HuH-7 (cell line): ENCODE data around the gene TREML2.

ENCODE experiments used
- DNase-seq: peaks from one replicate; pipeline ENCODE4 v3.0.0; 2011; ENCODE audit warnings: low spot score

TREML2 gene

DNA sequence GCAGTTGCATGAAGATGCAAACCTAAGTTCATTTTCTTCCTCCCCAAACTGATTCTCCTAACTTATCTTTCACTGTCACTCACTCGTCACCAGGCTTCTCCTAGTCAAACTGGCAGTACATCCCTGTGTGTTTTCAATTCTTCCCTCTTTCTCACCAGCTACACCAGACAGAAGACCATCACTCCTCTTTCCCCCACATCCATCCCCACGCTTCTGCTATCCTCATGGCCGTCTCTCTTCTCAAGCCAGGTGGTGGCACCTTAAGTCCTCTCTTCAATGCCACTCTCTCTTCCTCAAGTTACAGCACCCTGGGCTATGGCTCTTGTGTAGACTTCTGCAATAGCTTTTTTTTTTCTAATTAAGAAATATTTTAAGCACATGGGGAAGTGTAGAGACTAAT, 23.7 kb downstream of the TREML2 start:
- DNase-seq, result no peak

DNA sequence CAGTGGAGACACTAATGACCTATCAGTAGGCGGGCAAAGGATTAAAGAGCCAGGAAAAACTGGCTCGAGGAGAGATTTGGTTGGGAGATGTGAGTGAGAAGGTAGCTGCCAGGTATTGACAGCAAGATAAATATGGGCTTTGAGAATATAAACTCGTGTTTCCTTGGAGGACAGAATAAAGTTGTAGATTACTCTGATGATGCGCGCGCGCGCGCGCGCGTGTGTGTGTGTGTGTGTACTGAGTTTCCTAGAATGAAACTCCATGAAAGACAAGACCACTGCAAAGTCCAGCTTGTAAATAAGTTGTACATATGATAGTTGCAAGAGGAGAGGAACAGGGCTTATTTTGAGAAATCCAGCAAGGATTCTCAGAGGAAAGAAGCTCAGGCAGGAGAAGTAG, 24.8 kb downstream of the TREML2 start:
- no peak for DNase-seq

DNA sequence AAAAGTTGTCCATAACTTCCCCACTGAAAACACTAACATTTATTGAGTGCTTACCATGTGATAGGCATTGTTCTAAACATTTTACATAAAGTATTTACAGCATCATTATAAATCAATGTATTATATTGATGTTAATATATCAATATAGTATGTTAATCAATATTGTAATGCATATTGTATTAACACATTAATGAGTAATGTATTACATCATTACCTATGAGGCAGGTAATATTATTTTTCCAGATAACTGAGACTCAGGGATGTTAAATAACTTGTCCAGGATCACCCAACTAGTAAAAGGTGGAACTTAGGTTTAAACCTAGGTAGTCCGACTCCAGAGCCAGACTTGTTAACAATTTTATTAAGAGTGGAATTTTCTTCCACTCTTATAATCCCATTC, 25.9 kb downstream of the TREML2 start:
- DNase-seq, result no peak

DNA sequence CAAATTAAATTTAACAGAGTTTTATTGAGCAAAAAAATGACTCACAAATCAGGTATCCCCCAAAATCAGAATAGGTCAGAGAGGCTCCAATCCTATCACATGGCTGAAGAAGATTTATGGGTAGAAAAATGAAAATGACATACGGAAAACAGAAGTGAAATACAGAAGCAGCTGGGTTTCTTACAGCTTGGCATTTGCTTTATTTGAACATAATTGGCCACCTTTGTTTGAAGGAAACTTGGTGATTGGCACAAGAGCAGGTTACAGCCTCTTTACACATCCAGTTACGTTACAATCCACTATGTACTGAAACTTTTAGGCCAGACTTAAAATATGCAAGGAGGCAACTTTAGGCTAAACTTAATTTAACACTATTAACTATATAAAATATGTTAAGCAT, 26.3 kb downstream of the TREML2 start:
- no peak for DNase-seq

DNA sequence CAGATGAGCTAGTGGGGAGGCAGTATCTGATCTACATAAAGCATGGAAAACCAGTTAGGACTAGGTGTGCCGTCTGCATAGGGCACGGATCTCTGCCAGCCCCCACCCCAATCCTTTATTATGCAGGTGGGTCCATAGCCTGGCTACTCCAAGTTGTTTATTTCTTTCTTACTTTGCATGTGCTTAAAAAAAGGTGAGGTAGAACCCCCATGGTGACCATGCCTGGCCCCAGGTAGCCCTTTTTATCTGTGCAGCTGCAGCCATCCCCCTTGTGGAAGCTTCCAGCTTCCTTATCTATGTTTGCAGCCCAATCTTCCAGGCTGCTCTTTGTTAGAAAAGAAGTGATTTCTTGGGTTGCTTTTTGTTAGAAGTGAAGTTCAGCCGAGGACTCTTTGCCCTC, 29.0 kb downstream of the TREML2 start:
- no peak for DNase-seq

DNA sequence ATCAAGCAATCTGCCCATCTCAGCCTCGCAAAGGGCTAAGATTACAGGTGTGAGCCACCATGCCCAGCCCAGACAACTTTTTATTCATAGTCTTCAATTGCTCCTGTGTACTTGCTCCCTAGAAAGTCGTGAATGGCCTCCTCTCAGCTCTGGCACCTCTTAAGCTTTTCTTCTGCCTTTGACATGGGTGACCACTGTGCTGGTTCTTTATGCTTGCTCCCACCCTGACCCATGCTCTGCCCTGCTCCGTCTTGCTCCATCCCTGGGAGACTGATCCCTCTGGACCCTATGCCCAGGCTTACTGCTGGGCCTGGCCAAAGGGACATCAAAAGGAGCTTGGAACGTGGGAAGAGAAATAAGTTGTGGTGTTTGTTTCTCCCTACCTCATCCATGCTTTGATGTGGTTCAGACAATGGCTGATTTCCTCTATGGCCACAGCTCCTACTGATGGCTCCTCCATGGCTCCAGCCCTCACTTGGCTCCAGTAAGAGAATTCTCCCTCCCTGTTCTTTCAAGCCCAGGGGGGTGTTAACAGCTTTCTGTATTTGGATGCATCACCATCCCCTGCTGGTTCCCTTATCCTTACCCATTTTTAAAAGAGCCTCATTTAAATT, 30.3 kb downstream of the TREML2 start:
- no peak for DNase-seq

DNA sequence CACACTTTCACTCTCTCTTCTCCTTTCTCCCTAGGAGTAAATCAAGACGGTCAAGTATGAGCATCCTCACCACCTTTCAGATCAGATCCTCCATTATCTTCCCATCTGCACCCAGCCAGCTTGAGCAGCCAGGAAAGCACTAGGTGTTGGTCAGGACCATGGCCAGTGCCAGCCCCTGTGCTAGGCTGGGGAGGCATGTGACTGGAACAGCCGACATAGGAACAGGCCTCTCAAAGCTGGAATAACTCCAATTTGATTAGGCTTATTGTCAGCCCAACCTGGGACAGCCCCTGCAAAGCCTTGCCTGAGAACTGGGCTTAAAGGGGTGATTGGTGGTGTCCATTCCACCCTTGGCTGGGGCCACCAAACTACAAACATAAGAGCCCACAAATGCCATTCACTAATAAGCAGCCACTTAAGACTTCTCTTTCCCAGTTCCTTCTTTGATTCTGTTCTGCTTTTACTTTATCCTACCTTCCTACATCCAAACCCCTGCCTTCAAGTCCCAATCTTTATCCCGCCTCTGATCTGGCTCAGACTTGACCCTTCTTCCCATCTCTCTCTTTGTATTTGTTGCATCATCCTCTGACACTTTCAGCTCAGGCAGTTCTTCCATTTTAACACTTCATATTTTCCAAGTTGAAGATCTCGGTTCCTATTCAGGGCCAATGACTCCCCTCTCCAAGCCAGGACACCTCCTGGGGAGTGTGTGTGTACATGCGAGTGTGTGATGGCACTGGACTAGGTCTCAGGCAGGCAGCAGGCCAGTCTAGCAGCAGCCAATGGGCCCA, 33.6 kb downstream of the TREML2 start:
- DNase-seq, result peak; percentile 28

DNA sequence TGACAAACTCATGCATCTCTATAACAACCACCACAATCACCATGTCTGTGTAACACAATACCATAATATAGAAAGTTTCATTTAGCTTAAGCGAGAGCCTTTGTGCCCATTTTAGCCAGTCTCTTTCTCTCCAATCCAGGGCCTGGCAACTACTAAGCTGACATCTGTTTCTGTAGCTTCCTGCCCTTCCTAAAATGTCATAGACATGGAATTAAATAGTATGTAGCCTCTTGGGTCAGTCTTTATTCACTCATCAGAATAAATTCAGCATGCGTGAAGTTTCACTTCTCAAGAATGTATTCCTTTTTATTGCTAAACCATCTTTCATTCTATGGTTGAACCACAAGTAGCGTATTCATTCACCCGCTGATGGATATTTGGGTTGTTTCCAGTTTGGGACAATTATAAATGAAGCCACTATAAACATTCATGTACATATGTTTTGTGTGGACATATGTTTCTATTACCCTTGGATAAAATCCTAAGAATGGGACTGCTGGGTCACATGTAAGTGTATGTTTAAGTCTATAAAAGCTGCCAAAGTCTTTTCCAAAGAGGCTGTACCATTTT, 36.3 kb downstream of the TREML2 start:
- DNase-seq, result no peak

DNA sequence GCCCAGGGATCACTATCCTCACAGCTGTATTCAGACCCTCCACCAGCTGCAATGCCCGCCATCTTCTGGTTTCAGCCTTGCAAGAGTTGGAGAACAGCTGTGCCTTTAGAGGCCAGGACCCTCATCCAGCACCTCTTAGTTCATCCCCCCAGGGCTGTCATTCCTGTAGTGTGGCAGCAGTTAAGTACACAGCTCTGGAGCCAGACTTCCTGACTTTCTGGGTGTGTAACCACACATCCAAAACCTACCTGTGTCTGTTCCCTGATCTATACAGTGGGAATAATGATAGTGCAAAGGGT, 37.6 kb downstream of the TREML2 start:
- DNase-seq, result no peak

DNA sequence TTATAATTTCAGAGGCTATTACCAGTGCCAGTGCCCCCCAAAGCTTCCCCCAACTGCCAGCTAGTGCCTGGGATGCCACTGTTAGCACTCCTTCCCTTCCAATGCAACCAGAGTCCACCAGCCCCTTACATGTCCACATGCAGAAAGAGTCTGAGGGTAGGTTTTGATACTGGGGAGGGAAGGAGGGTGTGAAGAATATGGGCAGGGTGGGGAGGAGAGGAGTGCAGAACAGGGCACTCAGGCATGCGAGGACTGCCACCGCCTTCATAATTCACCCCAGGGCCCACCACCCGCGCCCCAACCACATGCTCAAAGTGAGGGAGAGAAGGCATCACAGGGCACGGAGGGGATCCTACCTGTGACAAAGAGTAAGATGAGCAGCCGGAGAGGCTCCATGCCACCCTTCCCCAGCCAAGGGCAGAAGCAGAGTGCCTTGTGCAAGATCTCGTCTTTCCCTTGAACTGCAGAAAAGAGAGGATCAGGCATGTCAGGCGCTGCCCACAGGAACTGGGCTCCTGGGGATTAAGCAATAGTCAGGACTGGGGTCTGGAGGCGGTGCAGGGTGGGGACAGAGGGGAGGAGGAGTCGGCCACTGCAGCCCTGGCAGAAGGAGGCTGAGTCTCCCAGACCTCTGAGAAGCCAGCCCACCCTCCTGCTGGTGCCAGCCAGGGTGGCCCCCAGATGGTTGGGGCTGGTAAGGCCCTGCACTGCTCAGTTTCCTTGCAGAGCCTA, 38.1 kb downstream of the TREML2 start, which contains the start of gene TREM2:
TSS of gene TREM2 (minus strand) at position 430 of the 732 bp plus-strand sequence. CDS start at position 396, 34 bp downstream.
- DNase-seq, result no peak

DNA sequence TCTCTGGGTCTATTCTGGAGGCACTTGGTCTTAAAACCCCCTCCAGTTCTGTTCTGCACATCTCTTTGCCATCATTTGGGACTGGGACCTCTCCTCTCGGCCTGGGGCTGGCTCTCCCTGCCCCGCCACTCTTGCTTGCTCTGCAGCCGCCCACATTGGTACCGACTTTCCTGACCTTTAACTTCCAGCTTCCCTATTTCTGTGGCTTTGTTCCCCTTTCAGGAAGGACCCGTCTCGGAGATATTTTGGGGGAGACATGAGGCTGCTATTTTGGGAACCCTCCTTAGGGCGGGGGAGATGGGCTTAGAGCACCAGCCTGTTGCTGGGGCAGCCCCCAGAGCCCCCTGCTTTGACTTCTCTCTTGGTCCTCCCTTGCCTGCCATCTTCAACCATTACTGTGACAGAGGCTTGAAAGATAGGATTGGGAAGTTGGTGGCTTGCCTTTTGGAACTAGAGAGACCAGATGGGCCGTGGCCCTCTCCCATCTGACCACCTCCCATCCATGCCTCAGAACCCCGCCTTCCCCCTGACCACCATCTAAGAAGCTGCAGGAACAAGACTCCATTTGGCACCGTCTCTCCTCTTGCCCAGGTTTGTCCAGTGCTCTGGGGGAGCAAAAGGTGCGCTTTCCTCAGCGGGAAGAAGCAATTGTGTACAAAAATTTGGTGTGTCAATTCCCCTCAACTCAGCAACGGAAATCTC, 38.9 kb downstream of the TREML2 start:
- DNase-seq, result no peak

DNA sequence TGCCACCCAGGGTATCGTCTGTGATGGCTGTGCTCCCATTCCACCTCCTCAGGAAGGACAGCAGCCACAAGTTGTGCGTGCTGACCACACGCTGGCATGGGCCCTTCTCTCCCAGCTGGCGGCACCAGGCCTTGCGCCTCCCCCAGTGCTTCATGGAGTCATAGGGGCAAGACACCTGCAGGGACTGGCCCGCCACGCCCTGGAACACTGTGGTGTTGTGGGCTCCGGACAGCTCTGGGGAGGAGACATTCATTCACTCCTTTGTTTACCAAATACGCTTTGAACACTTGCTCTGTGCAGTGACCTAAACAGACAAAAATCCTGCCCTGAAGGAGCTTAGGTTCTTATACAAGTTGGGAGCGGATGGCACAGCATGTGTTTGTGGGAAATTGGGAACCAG, 39.6 kb downstream of the TREML2 start:
- DNase-seq, result no peak

DNA sequence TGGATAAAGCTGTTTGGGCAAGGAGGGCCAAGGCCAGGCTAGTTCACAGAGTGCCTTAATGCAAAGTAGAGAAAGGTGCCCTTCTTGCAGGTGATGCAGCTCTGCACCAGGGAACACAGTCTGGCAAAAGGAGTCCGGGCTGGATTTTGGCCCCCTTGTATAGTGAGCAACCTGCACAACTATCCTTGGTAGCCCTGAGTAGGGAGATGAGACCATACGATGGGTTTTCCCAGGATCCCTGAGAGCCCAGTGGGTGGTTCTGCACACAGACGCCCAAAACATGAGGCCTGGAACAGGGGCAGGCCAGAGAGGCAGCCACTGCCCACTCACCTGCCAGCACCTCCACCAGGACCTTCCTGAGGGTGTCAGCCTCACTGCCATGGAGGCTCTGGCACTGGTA, 40.0 kb downstream of the TREML2 start:
- DNase-seq, result no peak

DNA sequence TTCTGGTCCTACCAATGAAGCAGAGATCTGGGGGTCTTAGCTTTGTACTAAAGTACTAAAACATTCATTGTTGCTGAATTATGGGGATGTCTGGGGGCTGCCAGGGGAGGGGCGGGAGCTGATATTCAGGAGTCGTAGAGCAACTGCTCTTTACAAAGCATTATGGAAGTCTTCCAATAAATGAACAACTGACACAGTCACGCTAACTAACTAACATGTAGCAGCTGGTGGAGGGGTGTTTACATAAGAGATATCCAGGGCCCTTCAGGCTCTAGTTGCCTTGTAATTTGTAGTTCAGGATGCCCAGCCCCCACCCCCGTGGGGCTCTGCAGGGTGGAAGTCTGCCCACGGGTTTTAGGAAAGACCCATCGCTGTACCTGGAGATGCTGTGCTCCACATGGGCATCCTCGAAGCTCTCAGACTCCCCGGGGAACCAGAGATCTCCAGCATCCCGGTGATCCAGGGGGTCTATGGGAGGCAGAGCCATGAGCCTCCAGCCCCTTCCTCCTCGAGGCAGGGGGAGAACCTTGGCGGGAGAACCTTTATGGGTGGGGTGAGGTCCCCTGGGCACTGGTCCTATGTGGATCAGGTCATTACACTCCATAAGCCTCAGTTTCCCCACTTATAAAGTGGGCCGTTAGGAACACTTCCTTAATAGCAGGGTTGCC, 41.4 kb downstream of the TREML2 start:
- no peak for DNase-seq

DNA sequence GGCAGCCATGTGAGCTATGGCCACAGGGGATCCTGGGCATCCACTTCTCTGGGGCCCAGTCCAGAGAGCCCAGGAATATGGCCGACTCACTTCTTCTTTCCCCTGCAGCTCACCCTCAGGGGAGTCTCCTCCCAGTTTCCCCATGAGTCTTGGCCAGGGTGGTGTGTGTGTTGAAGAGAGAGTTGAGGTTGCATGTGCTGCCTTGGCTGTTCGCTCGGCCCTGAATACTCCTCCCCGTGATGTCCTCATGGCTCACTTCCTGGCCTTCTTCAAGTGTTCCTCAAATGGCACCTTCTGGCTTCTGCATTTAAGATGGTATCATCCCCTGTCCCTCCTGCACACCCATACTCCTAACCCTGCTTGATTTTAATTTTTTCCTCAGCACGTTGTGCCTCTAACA, 43.6 kb downstream of the TREML2 start:
- no peak for DNase-seq

DNA sequence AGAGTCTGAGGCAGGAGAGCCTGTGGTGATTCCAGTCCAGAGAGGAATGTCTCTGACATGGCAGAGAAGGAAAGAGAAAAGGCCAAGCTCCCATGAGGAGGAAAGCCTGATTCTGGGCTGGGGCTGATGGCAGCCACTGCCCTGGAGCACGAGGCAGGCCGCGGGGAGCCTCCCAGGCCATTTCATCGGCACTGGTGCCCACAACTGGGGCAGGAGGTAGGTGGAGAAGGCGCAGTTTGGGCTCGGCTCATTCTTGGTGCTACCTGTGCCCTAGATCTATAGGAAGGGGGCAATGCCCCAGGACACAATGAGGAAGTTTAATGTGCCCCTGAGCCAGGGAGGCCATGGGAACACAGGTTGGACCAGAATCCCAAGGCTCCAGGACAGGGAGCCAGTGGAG, 44.2 kb downstream of the TREML2 start:
- no peak for DNase-seq

DNA sequence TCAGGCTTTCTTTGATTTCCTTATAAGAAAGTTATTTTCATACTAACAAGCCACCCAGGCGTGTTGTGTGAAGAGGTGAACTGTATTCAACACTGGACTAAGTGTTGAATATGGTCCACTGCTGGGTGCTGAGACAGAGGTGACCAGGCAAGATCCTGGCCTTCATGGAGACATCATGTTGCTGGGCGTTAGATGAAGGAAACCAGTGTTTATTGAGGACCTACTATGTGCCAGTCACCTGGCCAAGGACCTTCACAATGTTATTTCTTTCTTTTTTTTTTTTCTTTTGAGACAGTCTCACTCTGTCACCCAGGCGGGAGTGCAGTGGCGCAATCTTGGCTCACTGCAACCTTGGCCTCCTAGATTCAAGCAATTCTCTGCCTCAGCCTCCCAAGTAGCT, 44.9 kb downstream of the TREML2 start:
- no peak for DNase-seq

DNA sequence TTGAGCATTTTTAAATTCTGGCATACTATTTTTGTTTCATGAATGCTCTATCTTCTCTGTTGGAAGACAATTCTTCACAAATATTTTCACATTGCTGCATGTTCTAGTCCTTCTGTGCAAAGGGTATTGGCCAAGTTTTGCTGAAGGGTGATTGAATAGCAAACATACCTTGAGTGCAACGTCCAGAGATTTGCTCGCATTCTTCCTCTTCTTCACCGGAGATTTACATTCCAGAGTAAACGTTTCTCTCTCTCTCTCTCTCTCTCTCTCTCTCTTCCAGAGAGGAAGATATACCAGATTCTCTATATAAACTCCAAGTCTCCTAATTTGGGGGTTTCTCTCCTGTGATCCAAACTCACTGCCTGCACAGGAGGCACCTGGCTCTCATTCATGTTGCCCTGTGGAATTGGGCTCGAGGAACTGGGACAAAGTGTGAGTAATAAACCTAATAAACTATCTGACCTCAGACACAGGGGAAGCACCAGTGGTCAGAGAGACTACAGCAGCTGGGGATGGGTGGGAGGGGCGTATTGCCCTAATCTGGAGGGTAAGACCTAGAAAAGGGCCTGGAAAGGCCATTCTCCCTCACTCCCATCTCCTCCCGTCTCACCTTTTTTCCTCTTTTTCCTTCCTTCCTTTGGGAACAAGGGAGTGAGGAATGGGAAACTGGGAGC, 45.7 kb downstream of the TREML2 start:
- no peak for DNase-seq

DNA sequence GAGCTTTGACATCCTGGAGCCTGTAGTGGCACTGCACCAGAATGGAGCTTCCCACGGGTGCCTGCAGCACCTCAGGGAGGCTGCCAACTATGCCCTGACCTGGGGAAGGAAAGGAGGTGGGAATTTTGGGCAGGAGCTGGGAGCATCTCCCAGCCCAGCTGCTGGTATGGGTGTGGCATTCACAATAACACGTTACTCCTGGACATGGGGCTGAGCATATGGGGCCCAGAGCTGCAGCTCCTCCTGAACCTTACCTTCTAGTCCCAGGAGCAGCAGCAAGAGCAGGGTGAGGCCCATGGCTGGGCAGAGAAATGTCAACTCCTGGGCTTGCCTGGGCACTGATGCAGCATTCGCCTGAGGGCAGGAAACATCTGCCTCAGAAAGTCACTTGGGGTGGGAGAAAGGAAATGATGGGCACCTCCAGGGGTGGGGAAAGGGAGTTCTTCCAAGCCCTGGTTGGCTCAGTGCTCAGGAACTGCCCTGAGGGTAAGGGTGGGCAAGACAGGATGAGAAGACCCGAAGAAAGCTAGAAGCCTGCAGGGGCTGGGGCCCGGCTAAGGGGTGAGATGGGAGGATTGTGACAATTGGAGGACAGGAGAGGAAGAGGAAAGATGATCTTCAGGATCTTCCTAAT, 46.8 kb downstream of the TREML2 start, which contains the start of gene TREML1:
TSS of gene TREML1 (minus strand) at position 356 of the 634 bp plus-strand sequence. CDS start at position 297, 59 bp downstream.
- DNase-seq, result no peak

DNA sequence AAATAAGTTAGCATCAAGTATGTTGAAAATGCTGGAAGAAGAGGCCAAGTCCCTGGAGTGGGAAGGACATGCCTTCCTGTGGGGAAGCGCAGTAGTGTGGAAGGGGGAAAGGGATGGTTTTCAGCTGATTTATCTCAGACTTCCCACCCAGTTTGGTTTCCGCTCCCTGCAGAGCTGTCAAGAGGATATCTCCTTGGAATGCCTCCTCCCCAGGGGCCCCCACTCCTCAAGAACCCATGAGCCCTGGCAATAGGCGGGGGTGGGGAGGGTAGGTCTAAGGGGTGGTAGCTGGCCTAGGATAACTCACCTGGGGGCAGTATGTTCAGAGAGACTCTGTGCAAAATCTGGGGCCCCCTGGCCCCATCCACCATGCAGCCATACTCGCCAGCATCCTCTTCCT, 47.5 kb downstream of the TREML2 start:
- no peak for DNase-seq

DNA sequence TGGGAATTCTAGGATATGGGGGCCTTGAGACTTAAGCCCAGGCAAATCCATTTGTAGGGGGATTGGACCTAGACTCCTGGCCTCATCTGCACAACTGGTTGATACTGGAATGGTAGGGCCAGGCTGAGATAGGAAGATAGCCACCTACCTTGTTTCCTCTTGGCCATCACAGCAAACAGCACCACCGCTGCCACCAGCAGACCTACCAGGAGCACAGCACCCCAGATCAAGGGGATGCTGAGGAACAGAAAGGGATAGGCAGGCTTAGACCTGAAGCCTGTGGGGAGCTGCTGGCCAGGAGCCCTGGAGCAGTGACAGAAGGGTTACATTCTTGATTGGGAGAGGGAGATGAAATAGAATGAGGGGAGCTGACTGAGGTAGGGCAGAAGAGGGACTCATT, 50.3 kb downstream of the TREML2 start:
- no peak for DNase-seq
